Neural cell (in vitro differentiated cells): Measurements from ENCODE around the gene ADAMTS17. TPM values are rescaled to one million over a fixed set of nuclear protein-coding genes. Genes with fewer than 3 reads are reported as not detected.

ENCODE experiments used
- H2AFZ ChIP-seq: fragments of 200-600, 300-800 bp; sonication (generic), shearing (Covaris generic); 2 replicates; pipeline ENCODE4 v1.6.0; 2014; ENCODE audit warnings: low read depth, mild to moderate bottlenecking, antibody characterized with exemption, low read length, moderate library complexity
- H3F3A ChIP-seq: fragments of 200-600 bp; shearing (Covaris generic); 2 replicates; pipeline ENCODE4 v1.6.1; 2016; ENCODE audit warnings: mild to moderate bottlenecking, moderate library complexity, mixed read lengths, antibody characterized with exemption, low read length; ENCODE audit not compliant: insufficient read depth, poor library complexity, severe bottlenecking
- H3K27ac ChIP-seq: fragments of 200-600, 300-800 bp; sonication (generic), shearing (Covaris generic); 2 replicates; pipeline ENCODE4 v1.5.1; 2014; ENCODE audit warnings: mild to moderate bottlenecking, low read length, moderate library complexity
- H3K27me3 ChIP-seq: fragments of 300-800, 200-600 bp; sonication (generic), shearing (Covaris generic); 2 replicates; pipeline ENCODE4 v1.6.0; 2014; ENCODE audit warnings: mild to moderate bottlenecking, low read depth, low read length, moderate library complexity; ENCODE audit not compliant: insufficient read depth
- H3K36me3 ChIP-seq: fragments of 300-800, 200-600 bp; sonication (generic), shearing (Covaris generic); 2 replicates; pipeline ENCODE4 v1.5.1; 2014; ENCODE audit warnings: mild to moderate bottlenecking, antibody characterized with exemption, low read length, moderate library complexity; ENCODE audit not compliant: insufficient read depth
- H3K4me2 ChIP-seq: fragments of 300-800, 200-600 bp; sonication (generic), shearing (Covaris generic); 2 replicates; pipeline ENCODE4 v1.6.0; 2014; ENCODE audit warnings: mild to moderate bottlenecking, low read length
- H3K4me3 ChIP-seq: fragments of 300-800, 200-600 bp; sonication (generic), shearing (Covaris generic); 2 replicates; pipeline ENCODE4 v1.5.1; 2014; ENCODE audit warnings: mild to moderate bottlenecking, low read length, moderate library complexity
- H3K79me2 ChIP-seq: fragments of 200-600 bp; shearing (Covaris generic); replicated peaks from 2 replicates; pipeline ENCODE4 v1.6.0; 2014; ENCODE audit warnings: mild to moderate bottlenecking, low read length, moderate library complexity; ENCODE audit not compliant: insufficient read depth
- H3K9ac ChIP-seq: fragments of 300-800, 200-600 bp; sonication (generic), shearing (Covaris generic); 2 replicates; pipeline ENCODE4 v1.6.1; 2016; ENCODE audit warnings: mild to moderate bottlenecking, low read length, mixed read lengths
- H3K9me2 ChIP-seq: fragments of 200-600 bp; shearing (Covaris generic); 2 replicates; pipeline ENCODE4 v1.6.1; 2016; ENCODE audit warnings: mild to moderate bottlenecking, low read length, mixed read lengths; ENCODE audit not compliant: insufficient read depth
- H3K9me3 ChIP-seq: fragments of 200-600, 300-800 bp; sonication (generic), shearing (Covaris generic); 2 replicates; pipeline ENCODE4 v1.6.1; 2016; ENCODE audit warnings: mild to moderate bottlenecking, mixed run types, low read length, moderate library complexity, mixed read lengths
- H4K20me1 ChIP-seq: fragments of 200-600 bp; shearing (Covaris generic); 2 replicates; pipeline ENCODE4 v1.6.1; 2016; ENCODE audit warnings: mild to moderate bottlenecking, mixed run types; ENCODE audit not compliant: insufficient read depth
- CTCF ChIP-seq: fragments of 450-650 bp; IDR thresholded peaks from 2 replicates; pipeline ENCODE4 v1.5.1; 2014; ENCODE audit warnings: antibody characterized with exemption, mild to moderate bottlenecking, moderate library complexity; ENCODE audit not compliant: poor library complexity, severe bottlenecking
- EP300 ChIP-seq: fragments of 450-650 bp; conservative IDR thresholded peaks from 2 replicates; pipeline ENCODE4 v1.6.1; 2014; ENCODE audit warnings: antibody characterized with exemption, mild to moderate bottlenecking, moderate library complexity; ENCODE audit not compliant: poor library complexity, severe bottlenecking
- EZH2 ChIP-seq: fragments of 200-600, 300-800 bp; shearing (Covaris generic), sonication (generic); IDR thresholded peaks from 2 replicates; pipeline ENCODE4 v1.6.1; 2014; ENCODE audit warnings: antibody characterized with exemption, low read length, borderline replicate concordance, mild to moderate bottlenecking; ENCODE audit not compliant: insufficient read depth, poor library complexity, severe bottlenecking
- MXI1 ChIP-seq: fragments of 450-650 bp; conservative IDR thresholded peaks from 2 replicates; pipeline ENCODE4 v1.6.1; 2014; ENCODE audit warnings: antibody characterized with exemption, mild to moderate bottlenecking; ENCODE audit not compliant: poor library complexity, severe bottlenecking
- POLR2AphosphoS5 ChIP-seq: IDR thresholded peaks from 2 replicates; pipeline ENCODE4 v1.6.1; 2012
- REST ChIP-seq: IDR thresholded peaks from 2 replicates; pipeline ENCODE4 v1.6.1; 2012; ENCODE audit warnings: borderline replicate concordance
- SMC3 ChIP-seq: fragments of 450-650 bp; conservative IDR thresholded peaks from 2 replicates; pipeline ENCODE4 v1.6.1; 2014; ENCODE audit warnings: antibody characterized with exemption, mild to moderate bottlenecking, moderate library complexity; ENCODE audit not compliant: poor library complexity
- TAF1 ChIP-seq: IDR thresholded peaks from 2 replicates; pipeline ENCODE4 v1.6.1; 2012; ENCODE audit warnings: low read depth
- polyA plus RNA-seq: library from polyadenylated mRNA; depleted of rRNA; stranded (reverse); fragments of >200 nt; gene quantifications from 2 replicates; pipeline ENCODE4 v1.2.3, GENCODE V29; 2014

ADAMTS17 gene
- polyA plus RNA-seq, 1 donor from 2014 or later: 0.04 TPM

GRCh38 chr15:100277087-100277855, 64.5 kb downstream of the ADAMTS17 start:
- Histone ChIP-seq H2AFZ (no peak overlapping the region), H3K9me3 (no peaks in the 10 kb centered on the region), H3K9me2 (no peaks in the 10 kb centered on the region), H3K27me3 (no peaks in the 10 kb centered on the region), H3K36me3 (no peaks in the 10 kb centered on the region), H3K9ac (no peak overlapping the region), H3K27ac (no peak overlapping the region), H3K79me2 (no peaks in the 10 kb centered on the region), H3K4me3 (no peak overlapping the region), H4K20me1 (no peaks in the 10 kb centered on the region), H3F3A (no peaks in the 10 kb centered on the region), H3K4me2 (no peak overlapping the region)
- TF ChIP-seq EP300 (no peak), TAF1 (no peak), POLR2AphosphoS5 (no peak), MXI1 (no peak), SMC3 (no peak), CTCF (no peak)

GRCh38 chr15:100276506-100276905, 65.3 kb downstream of the ADAMTS17 start:
- no peak for TF ChIP-seq POLR2AphosphoS5
- TF ChIP-seq SMC3: no peak
- no peak for TF ChIP-seq MXI1
- TF ChIP-seq TAF1: no peak
- no peak for TF ChIP-seq REST
- Histone ChIP-seq H4K20me1 (no peaks in the 10 kb centered on the region), H3K27me3 (no peaks in the 10 kb centered on the region), H3F3A (no peaks in the 10 kb centered on the region), H3K4me3 (no peak overlapping the region), H3K27ac (no peak overlapping the region), H3K36me3 (no peaks in the 10 kb centered on the region), H3K9me2 (no peaks in the 10 kb centered on the region), H3K4me2 (no peak overlapping the region), H3K79me2 (no peaks in the 10 kb centered on the region), H2AFZ (no peak overlapping the region), H3K9me3 (no peaks in the 10 kb centered on the region), H3K9ac (no peak overlapping the region)

- Histone ChIP-seq H4K20me1 (no peaks in the 10 kb centered on the region), H3F3A (no peaks in the 10 kb centered on the region), H3K36me3 (no peaks in the 10 kb centered on the region), H2AFZ (no peak overlapping the region), H3K4me3 (no peak overlapping the region), H3K9me3 (no peaks in the 10 kb centered on the region), H3K27me3 (no peaks in the 10 kb centered on the region), H3K27ac (no peak overlapping the region), H3K4me2 (no peak overlapping the region), H3K79me2 (no peaks in the 10 kb centered on the region), H3K9ac (no peak overlapping the region), H3K9me2 (no peaks in the 10 kb centered on the region)
- TF ChIP-seq EP300: no peak
- no peak for TF ChIP-seq EZH2
- TF ChIP-seq MXI1: no peak
Measured at GRCh38 chr15:100275641-100276040, 66.1 kb downstream of the ADAMTS17 start.
